ENCODE measurements around the gene UGT2B10. TPM values are rescaled to one million over a fixed set of nuclear protein-coding genes. Genes with fewer than 3 reads are reported as not detected.
"Not testable (repeated sequence)": the region's sequence is repeated elsewhere in the genome, so short reads cannot be mapped to it uniquely, and the experiment has no call there.

The UGT2B10 gene
- total RNA-seq, 4 donors from 2014 or later: 0.27 TPM; not detected in 3

DNA sequence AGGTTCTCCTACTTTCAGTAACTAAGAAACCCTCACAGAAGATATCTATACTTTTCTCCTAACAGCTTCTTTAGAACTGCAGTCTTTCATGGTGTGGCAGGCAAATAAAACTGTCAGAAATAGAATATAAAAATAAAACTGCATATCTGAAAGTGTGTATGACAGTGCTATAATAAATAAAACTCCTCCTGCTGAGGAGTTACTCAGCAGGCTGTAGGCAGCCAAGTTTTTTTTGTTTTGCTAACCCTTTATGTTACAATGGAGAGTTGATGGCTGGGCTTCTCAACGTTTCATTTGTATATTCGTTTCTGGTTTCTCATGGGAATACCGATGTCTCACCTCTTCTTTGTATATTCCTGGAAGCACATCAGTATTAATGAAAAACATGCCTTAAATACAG lies 18.2 kb upstream of the UGT2B10 start:
- no peaks in the 10 kb centered on the region for H3K9me3 ChIP-seq
- intact Hi-C loops (cut with DNase I; ENCODE audit: low total_unique reads) (no loop called here), in situ Hi-C loops (cut with MboI; ENCODE audit: low pct_ligation_motif_present in 1 of 4, low pct_unique_long_range_greater_than_20kb in 1 of 4, low sequenced_read_pairs in 3 of 4) (no loop called here)
- DNase-seq: no peak
- H3K27me3 ChIP-seq: no peaks in the 10 kb centered on the region
- no peaks in the 10 kb centered on the region for H3K36me3 ChIP-seq
- H3K4me3 ChIP-seq: no peak overlapping the region
- TF ChIP-seq POLR2A (IDR thresholded peaks at IDR 0.05) (no peak), POLR2AphosphoS5 (IDR thresholded peaks at IDR 0.05) (no peak), EP300 (IDR thresholded peaks at IDR 0.05; ENCODE audit: low read depth) (no peak)
- TF ChIP-seq, protein P1, sequence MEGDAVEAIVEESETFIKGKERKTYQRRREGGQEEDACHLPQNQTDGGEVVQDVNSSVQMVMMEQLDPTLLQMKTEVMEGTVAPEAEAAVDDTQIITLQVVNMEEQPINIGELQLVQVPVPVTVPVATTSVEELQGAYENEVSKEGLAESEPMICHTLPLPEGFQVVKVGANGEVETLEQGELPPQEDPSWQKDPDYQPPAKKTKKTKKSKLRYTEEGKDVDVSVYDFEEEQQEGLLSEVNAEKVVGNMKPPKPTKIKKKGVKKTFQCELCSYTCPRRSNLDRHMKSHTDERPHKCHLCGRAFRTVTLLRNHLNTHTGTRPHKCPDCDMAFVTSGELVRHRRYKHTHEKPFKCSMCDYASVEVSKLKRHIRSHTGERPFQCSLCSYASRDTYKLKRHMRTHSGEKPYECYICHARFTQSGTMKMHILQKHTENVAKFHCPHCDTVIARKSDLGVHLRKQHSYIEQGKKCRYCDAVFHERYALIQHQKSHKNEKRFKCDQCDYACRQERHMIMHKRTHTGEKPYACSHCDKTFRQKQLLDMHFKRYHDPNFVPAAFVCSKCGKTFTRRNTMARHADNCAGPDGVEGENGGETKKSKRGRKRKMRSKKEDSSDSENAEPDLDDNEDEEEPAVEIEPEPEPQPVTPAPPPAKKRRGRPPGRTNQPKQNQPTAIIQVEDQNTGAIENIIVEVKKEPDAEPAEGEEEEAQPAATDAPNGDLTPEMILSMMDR (IDR thresholded peaks at IDR 0.05): no peak
- no peak overlapping the region for H3K27ac ChIP-seq
- peaks cover 0 to 7% (median 1%) of the 10 kb centered on the region in 4 donors for H3K4me1 ChIP-seq
- 43 to 58% methylated on average over 3 of the region's 3 CpGs for WGBS, 2 donors (ENCODE audit: low coverage in 1 of 2)

DNA sequence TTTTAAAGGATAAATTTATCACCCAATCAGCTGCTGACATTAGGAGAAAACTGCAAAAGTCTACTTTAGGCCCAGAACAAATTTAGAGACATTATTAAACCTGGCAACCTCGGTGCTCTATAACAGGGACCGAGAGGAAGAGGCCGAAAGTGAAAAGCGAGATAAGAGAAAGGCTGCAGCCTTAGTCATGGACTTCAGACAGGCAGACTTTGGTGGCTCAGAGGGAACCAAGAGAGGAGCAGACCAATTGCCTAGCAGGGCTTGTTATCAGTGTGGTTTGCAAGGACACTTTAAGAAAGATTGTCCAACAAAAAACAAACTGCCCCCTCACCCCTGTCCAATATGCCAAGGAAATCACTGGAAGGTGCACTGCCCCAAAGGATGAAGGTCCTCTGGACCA lies 12.8 kb upstream of the UGT2B10 start:
- no peaks in the 10 kb centered on the region for H3K27me3 ChIP-seq
- DNase-seq: no peak
- in situ Hi-C loops (cut with MboI; ENCODE audit: low pct_ligation_motif_present in 1 of 4, low pct_unique_long_range_greater_than_20kb in 1 of 4, low sequenced_read_pairs in 3 of 4) (no loop called here), intact Hi-C loops (cut with DNase I; ENCODE audit: low total_unique reads) (no loop called here)
- TF ChIP-seq POLR2A (IDR thresholded peaks at IDR 0.05) (no peak), EP300 (IDR thresholded peaks at IDR 0.05; ENCODE audit: low read depth) (no peak), POLR2AphosphoS5 (IDR thresholded peaks at IDR 0.05) (no peak)
- TF ChIP-seq, protein P1 (IDR thresholded peaks at IDR 0.05): no peak
- H3K4me1 ChIP-seq: no peaks in the 10 kb centered on the region
- no peaks in the 10 kb centered on the region for H3K36me3 ChIP-seq
- no peaks in the 10 kb centered on the region for H3K9me3 ChIP-seq
- H3K4me3 ChIP-seq: no peak overlapping the region
- H3K27ac ChIP-seq: no peak overlapping the region
- 95% methylated on average over 4 of the region's 4 CpGs; no CpG with 5 or more reads in 1 of the 2 donors for WGBS, 2 donors (ENCODE audit: low coverage in 1 of 2)

DNA sequence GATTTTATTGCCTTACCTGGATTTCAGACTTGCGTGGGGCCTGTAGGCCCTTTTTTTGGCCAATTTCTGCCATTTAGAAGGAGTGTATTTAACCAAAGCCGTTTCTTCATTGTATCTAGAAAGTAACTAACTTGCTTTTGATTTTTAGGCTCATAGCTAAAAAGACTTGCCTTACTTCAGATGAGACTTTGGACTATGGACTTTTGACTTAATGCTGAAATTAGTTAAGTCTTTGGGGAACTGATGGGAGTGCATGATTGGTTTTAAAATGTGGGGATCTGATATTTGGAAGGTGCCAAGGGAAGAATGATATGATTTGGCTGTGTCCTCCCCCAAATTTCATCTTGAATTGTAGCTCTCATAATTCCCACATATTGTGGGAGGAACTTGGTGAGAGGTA lies 7.7 kb upstream of the UGT2B10 start:
- H3K4me3 ChIP-seq: no peak overlapping the region
- no peaks in the 10 kb centered on the region for H3K36me3 ChIP-seq
- H3K27me3 ChIP-seq: no peaks in the 10 kb centered on the region
- H3K27ac ChIP-seq: no peak overlapping the region
- no peaks in the 10 kb centered on the region for H3K9me3 ChIP-seq
- 42 to 43% methylated on average over 2 of the region's 2 CpGs for WGBS, 2 donors (ENCODE audit: low coverage in 1 of 2)
- TF ChIP-seq POLR2A (IDR thresholded peaks at IDR 0.05): no peak
- no peak for TF ChIP-seq EP300 (IDR thresholded peaks at IDR 0.05; ENCODE audit: low read depth)
- TF ChIP-seq, protein P1 (IDR thresholded peaks at IDR 0.05): no peak
- TF ChIP-seq POLR2AphosphoS5 (IDR thresholded peaks at IDR 0.05): no peak
- DNase-seq: no peak
- in situ Hi-C loops (cut with MboI; ENCODE audit: low pct_ligation_motif_present in 1 of 4, low pct_unique_long_range_greater_than_20kb in 1 of 4, low sequenced_read_pairs in 3 of 4) (no loop called here), intact Hi-C loops (cut with DNase I; ENCODE audit: low total_unique reads) (no loop called here)
- H3K4me1 ChIP-seq: no peaks in the 10 kb centered on the region

DNA sequence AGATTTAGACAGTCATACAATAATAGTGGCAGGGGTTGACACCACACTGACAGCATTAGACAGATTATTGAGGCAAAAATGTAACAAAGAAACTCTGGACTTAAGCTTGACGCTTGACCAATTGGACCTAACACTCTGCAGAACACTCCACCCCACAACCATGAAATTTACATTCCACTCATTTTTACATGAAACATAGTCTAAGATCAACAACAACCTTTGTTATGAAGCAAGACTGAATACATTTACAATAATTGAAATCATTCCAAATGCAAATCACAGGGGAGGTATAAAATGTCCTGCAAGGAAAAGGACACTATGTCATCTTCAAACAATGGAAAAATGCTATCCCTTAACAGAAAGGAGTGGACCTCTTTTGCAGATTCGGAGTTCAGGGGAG lies 4.9 kb upstream of the UGT2B10 start:
- intact Hi-C loops (cut with DNase I; ENCODE audit: low total_unique reads) (no loop called here), in situ Hi-C loops (cut with MboI; ENCODE audit: low pct_ligation_motif_present in 1 of 4, low pct_unique_long_range_greater_than_20kb in 1 of 4, low sequenced_read_pairs in 3 of 4) (no loop called here)
- no peaks in the 10 kb centered on the region for H3K36me3 ChIP-seq
- WGBS, 2 donors (ENCODE audit: low coverage in 1 of 2): 69 to 80% methylated on average over 2 of the region's 2 CpGs
- no peak for DNase-seq
- no peak overlapping the region for H3K27ac ChIP-seq
- peaks cover 0 to 6% (median under 1%) of the 10 kb centered on the region in 4 donors for H3K4me1 ChIP-seq
- no peak overlapping the region for H3K4me3 ChIP-seq
- no peaks in the 10 kb centered on the region for H3K27me3 ChIP-seq
- no peaks in the 10 kb centered on the region for H3K9me3 ChIP-seq
- no peak for TF ChIP-seq EP300 (IDR thresholded peaks at IDR 0.05; ENCODE audit: low read depth)
- TF ChIP-seq POLR2AphosphoS5 (IDR thresholded peaks at IDR 0.05): no peak
- TF ChIP-seq, protein P1 (IDR thresholded peaks at IDR 0.05): no peak
- TF ChIP-seq POLR2A (IDR thresholded peaks at IDR 0.05): no peak

DNA sequence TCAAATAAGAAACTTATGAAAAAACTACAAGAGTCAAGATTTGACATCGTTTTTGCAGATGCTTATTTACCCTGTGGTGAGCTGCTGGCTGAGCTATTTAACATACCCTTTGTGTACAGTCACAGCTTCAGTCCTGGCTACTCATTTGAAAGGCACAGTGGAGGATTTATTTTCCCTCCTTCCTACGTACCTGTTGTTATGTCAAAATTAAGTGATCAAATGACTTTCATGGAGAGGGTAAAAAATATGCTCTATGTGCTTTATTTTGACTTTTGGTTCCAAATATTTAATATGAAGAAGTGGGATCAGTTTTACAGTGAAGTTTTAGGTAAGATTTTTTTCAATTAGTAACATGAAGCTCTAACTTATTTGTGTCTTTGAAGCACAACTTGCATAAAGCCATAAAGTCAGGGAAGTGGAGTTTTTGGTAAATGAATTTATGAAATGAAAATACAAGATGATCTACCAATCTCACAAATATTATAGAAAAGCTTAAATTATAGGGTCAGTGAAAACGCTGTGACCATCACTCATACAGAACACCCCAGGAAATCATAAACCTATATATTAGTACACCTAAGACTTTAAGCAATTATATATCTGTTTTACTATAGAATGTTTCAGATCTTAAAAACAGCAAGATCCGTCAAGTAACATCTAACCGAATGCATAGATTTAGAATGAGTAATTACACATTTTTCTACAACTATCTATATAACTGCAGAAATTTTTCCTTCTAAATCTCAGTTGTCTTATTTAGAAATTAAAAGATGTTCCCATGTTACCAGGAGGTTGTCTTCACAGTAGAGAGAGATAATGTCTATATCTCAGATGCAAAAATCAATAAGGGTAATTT lies 844 bp downstream of the UGT2B10 start:
- 65 to 69% methylated on average over 5 of the region's 5 CpGs for WGBS, 2 donors (ENCODE audit: low coverage in 1 of 2)

More for the DNA sequence above, 844 bp downstream of the UGT2B10 start:
- intact Hi-C loops (cut with DNase I; ENCODE audit: low total_unique reads); H3K9me3 ChIP-seq; H3K36me3 ChIP-seq; H3K27me3 ChIP-seq; DNase-seq; H3K4me3 ChIP-seq; in situ Hi-C loops (cut with MboI; ENCODE audit: low pct_ligation_motif_present in 1 of 4, low pct_unique_long_range_greater_than_20kb in 1 of 4, low sequenced_read_pairs in 3 of 4): not testable (repeated sequence)
- Histone ChIP-seq H3K27ac (peak overlapping the region in 1 of 4 donors; percentile 13), H3K4me1 (peaks cover 0 to 10% (median 4%) of the 10 kb centered on the region in 4 donors)

Measured in transverse colon (tissue), 4 donors.